Raji (cell line): ENCODE results near the gene DDX54.

Source experiments
- POLR2A ChIP-seq: IDR thresholded peaks from 2 replicates; pipeline ENCODE4 v1.6.1; 2011; ENCODE audit warnings: low read depth, low read length, control low read depth; ENCODE audit not compliant: insufficient read depth

The DDX54 gene

GRCh38 chr12:113162102-113163029 lies 22.9 kb downstream of the DDX54 start:
- no peak for TF ChIP-seq POLR2A

- no peak for TF ChIP-seq POLR2A
Measured at GRCh38 chr12:113161415-113162016, 23.8 kb downstream of the DDX54 start.

GRCh38 chr12:113159937-113160336 lies 25.3 kb downstream of the DDX54 start:
- no peak for TF ChIP-seq POLR2A

- no peak for TF ChIP-seq POLR2A
Measured at GRCh38 chr12:113158439-113159203, 26.7 kb downstream of the DDX54 start.

GRCh38 chr12:113157218-113157859 lies 27.9 kb downstream of the DDX54 start:
- no peak for TF ChIP-seq POLR2A

- no peak for TF ChIP-seq POLR2A
Measured at GRCh38 chr12:113155646-113156045, 29.6 kb downstream of the DDX54 start.

GRCh38 chr12:113155060-113155459 lies 30.2 kb downstream of the DDX54 start:
- TF ChIP-seq POLR2A = no peak

GRCh38 chr12:113154351-113154973 lies 30.8 kb downstream of the DDX54 start:
- TF ChIP-seq POLR2A = no peak

- no peak for TF ChIP-seq POLR2A
Measured at GRCh38 chr12:113152835-113153814, 32.2 kb downstream of the DDX54 start.

- TF ChIP-seq POLR2A = no peak
Measured at GRCh38 chr12:113152196-113152834, 33.0 kb downstream of the DDX54 start.

- no peak for TF ChIP-seq POLR2A
Measured at GRCh38 chr12:113151655-113152054, 33.6 kb downstream of the DDX54 start.

- no peak for TF ChIP-seq POLR2A
Measured at GRCh38 chr12:113149361-113150150, 35.7 kb downstream of the DDX54 start, which contains the start of gene CFAP73. Gene CFAP73 (plus strand): TSS chr12:113149724. CDS start chr12:113149858, 134 bp downstream.
